RWPE1 (cell line): ENCODE results near the gene UBE2F.
A peak's percentile ranks its signal among the peaks of the same experiment; 100 is the strongest.

Experiments used
- CTCF ChIA-PET: fragments of 350-600 bp; sonication (Branson Sonifier 250); formaldehyde crosslinking; extraction: SDS; loops from one replicate; lab custom pipeline; 2021; lab: Yijun Ruan, JAX
- POLR2A ChIA-PET: fragments of 400-600 bp; formaldehyde crosslinking; extraction: SDS; loops from one replicate; lab custom pipeline; 2020; ENCODE audit warnings: antibody characterized with exemption; ENCODE audit not compliant: low non-redundant PET; lab: Yijun Ruan, JAX
- DNase-seq: peaks from one replicate; pipeline ENCODE4 v3.0.0; 2012; ENCODE audit warnings: low spot score
- H3K27ac ChIP-seq: fragments of 450-650 bp; 2 replicates; pipeline ENCODE4 v1.5.1; 2017
- TF ChIP-seq, protein P1 (sequence below): fragments of 450-650 bp; conservative IDR thresholded peaks from 2 replicates; pipeline ENCODE4 v1.5.1; 2017; ENCODE audit warnings: low read depth, mild to moderate bottlenecking

Gene UBE2F

DNA sequence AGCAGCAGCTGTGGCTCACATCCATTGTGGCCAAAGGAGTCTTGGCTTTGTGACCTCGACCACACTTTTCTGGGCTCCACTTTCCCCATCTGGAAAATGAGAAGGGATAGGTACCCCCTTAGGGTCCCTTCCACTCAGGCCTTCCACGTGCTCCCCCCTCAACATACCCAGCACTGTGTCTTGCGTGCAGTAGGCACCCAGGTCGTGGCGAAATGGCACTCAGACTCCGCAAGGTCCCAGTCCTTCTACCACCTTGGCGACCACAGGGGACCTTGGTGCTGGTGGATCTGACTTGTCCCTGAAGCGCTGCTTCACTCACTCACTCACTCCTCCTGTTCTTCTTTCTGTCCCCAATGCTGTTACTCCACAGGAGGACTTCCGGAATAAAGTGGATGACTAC, 74.1 kb downstream of the UBE2F start:
- TF ChIP-seq, protein P1, sequence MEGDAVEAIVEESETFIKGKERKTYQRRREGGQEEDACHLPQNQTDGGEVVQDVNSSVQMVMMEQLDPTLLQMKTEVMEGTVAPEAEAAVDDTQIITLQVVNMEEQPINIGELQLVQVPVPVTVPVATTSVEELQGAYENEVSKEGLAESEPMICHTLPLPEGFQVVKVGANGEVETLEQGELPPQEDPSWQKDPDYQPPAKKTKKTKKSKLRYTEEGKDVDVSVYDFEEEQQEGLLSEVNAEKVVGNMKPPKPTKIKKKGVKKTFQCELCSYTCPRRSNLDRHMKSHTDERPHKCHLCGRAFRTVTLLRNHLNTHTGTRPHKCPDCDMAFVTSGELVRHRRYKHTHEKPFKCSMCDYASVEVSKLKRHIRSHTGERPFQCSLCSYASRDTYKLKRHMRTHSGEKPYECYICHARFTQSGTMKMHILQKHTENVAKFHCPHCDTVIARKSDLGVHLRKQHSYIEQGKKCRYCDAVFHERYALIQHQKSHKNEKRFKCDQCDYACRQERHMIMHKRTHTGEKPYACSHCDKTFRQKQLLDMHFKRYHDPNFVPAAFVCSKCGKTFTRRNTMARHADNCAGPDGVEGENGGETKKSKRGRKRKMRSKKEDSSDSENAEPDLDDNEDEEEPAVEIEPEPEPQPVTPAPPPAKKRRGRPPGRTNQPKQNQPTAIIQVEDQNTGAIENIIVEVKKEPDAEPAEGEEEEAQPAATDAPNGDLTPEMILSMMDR: no peak
- DNase-seq: no peak
- ChIA-PET CTCF (no interaction called here), POLR2A (no interaction called here)
- no peak overlapping the region for H3K27ac ChIP-seq

DNA sequence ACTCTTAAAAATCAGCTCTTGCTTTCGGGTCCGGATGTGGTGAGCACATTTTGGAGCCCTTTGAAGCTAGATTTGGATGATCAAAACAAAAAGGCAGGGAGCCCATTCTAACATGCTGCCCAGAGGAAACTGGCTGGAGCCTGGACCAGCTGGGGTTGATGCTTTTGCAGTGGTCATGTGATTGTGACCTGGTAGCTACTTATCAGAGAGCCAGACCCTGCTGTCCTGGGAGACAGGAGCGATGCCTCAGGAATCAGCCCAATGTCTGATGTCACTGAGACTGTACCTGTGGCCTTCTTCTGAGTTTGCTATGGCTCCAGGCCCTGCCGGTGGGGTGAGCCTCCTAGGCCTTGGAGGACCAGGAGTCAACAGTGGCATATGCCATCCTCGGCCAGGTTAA, 75.3 kb downstream of the UBE2F start:
- POLR2A ChIA-PET: interaction anchor here (1.4 kb wide), 1 partner anchor 19 kb away, joined by 3 read pairs; the partner anchor contains the start of gene SCLY
- no peak for DNase-seq
- H3K27ac ChIP-seq: peak overlapping the region; percentile 69
- CTCF ChIA-PET: no interaction called here
- TF ChIP-seq, protein P1: no peak

DNA sequence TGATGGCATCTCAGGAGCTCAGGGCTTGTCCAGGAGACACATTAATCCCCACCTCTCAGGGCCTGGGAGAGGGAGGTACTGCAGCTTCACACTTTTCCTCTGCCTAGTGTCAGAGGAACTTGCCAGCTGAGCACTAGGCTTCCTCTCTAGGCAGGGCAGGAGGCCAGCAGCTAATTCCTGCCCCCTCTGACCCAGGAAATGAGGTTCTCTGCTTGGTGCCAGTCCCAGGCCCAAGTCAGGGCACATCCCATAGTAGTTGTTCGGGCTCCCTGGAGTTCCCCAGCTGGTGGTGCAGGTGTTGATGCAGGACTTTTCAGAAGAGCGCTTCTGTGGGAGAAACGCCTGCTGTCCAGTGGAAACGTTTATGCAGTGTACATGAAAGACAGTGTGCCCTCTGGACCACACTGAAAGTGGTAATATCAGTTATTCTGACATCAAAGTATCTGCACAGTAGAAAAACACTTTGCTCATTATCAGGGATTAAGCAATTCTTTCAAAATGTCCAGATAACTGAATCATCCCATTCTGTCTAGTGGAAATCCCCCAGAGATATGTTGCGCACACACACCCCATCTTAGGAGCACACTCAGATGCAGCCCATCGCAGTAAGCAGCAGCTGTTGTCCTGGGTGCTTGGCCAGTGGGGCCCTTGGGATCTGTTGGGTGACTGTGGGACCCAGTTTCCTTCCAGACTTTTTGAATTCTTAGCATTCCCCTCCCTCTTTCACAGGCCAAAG, 76.2 kb downstream of the UBE2F start:
- ChIA-PET CTCF (no interaction called here), POLR2A (interaction anchor here (1.4 kb wide), 1 partner anchor 18 kb away, joined by 3 read pairs; the partner anchor contains the start of gene SCLY)
- DNase-seq: no peak
- TF ChIP-seq, protein P1: no peak
- H3K27ac ChIP-seq: peak overlapping the region; percentile 69

DNA sequence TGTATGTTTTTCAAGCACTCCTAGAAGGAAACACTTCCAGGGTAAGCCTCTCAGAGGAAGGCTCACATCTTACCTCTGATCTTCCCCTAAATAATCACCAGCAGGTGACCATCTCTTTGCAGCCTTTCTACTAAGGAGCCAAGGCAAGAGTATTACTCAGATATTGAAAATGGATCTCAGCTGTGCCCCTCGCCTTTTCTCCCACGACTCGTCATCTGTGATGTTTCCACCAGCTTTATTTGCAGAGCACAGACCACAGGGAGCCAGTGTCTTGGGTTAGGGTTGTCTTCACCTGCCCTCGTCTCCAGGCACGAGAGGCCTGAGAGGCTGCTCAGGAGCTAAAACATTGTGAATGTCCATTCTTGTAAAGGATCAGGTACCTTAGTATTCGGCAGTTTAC, 77.0 kb downstream of the UBE2F start:
- ChIA-PET CTCF (no interaction called here), POLR2A (no interaction called here)
- TF ChIP-seq, protein P1: no peak
- DNase-seq: no peak
- H3K27ac ChIP-seq: no peak overlapping the region

DNA sequence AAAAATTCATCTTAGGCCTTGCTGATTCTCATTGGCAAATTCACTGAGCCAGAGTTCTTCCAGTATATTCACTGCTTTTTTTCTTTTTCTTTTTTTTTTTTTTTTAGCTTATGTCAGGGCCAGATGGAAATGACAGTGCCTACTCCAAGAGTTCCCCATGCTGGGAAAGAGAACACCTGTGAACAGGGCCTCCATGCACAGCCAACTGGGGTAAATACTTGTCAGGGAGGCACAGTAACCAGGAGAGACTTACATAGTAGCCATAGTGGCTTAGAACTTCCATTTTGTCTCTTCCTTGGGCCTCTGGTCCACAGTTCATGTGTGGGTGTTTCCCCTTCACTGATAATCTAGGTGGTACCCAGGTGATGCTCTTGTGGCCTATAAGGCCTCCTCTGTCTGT, 78.8 kb downstream of the UBE2F start:
- H3K27ac ChIP-seq: no peak overlapping the region
- TF ChIP-seq, protein P1: no peak
- ChIA-PET CTCF (no interaction called here), POLR2A (no interaction called here)
- no peak for DNase-seq

DNA sequence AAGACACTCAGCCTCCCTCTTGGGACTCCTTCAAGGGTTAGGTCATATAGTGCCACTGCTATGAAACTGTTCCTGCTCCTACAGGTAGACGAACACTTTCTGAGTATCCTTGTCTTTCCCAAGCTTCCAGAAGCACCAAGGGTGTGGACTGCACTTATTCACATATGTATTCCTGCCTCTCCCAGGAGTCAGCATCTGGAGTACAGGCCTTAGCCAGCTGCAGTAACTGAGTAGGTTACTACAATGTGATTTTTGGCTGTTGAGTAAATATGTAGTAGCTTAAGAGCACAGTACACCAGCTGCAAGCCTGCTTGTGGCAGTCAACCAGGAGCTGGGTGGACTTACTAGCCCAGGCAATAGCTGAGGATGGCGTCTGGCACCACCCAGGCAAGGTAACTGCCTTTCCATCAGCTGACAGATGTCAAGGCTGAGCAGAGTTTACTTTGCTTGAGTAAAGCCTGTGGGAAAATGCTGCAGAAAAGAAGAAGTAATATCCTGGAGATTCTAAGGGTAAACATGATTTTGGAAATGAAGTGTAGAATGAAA, 80.0 kb downstream of the UBE2F start:
- ChIA-PET POLR2A (no interaction called here), CTCF (no interaction called here)
- no peak overlapping the region for H3K27ac ChIP-seq
- TF ChIP-seq, protein P1: no peak
- no peak for DNase-seq
